Upper lobe of left lung (tissue), 6 donors: ENCODE results near the gene HBM. TPM values are rescaled to one million over a fixed set of nuclear protein-coding genes. Genes with fewer than 3 reads are reported as not detected.
A peak's percentile ranks its signal among the peaks of the same experiment; 100 is the strongest.

Experiments used
- ATAC-seq, 2 donors: fragments of 200-7000 bp; cut with Tn5 transposase; one replicate each; pipeline ENCODE4 v1.9.1; 2022; ENCODE audit warnings: mild to moderate bottlenecking in 2 of 2, moderate library complexity in 2 of 2; ENCODE audit not compliant: low FRiP score in 2 of 2
- DNase-seq, 2 donors: peaks; one replicate each; pipeline ENCODE4 v3.0.0-alpha.2; 2019 to 2020
- H3K27ac ChIP-seq, 4 donors: fragments of 200-600 bp; sonication (generic); one replicate each; pipeline ENCODE4 v1.5.1; 2016 to 2019
- H3K27me3 ChIP-seq, 4 donors: fragments of 200-600 bp; sonication (generic); one replicate each; pipeline ENCODE4 v1.5.1; 2017 to 2019
- H3K36me3 ChIP-seq, 4 donors: fragments of 200-600 bp; sonication (generic); one replicate each; pipeline ENCODE4 v1.5.1; 2016 to 2019
- H3K4me1 ChIP-seq, 4 donors: fragments of 200-600 bp; sonication (generic); one replicate each; pipeline ENCODE4 v1.5.1; 2018 to 2019
- H3K4me3 ChIP-seq, 4 donors: fragments of 200-600 bp; sonication (generic); one replicate each; pipeline ENCODE4 v1.5.1; 2017 to 2019; ENCODE audit warnings: mild to moderate bottlenecking in 2 of 4, moderate library complexity in 1 of 4
- H3K9me3 ChIP-seq, 4 donors: fragments of 200-600 bp; sonication (generic); one replicate each; pipeline ENCODE4 v1.5.1; 2018 to 2019
- CTCF ChIP-seq, 6 experiments: fragments of 450-650 bp in 4 of 6; fragments of 200-600 bp in 2 of 6; sonication (generic) in 2 of 6; IDR thresholded peaks; one replicate each; pipeline ENCODE4 v1.5.1; 2016 to 2019; ENCODE audit warnings: antibody characterized with exemption in 6 of 6
- EP300 ChIP-seq, 4 donors: sonication (generic); formaldehyde crosslinking; IDR thresholded peaks; one replicate each; pipeline ENCODE4 v1.5.1; 2017; ENCODE audit warnings: antibody characterized with exemption in 4 of 4, control low read depth in 2 of 4
- POLR2A ChIP-seq, 4 donors: fragments of 450-650 bp; IDR thresholded peaks; one replicate each; pipeline ENCODE4 v1.5.1; 2016 to 2017; ENCODE audit warnings: antibody characterized with exemption in 4 of 4, mild to moderate bottlenecking in 2 of 4
- POLR2AphosphoS5 ChIP-seq, 2 donors: sonication (generic); formaldehyde crosslinking; IDR thresholded peaks; one replicate each; pipeline ENCODE4 v1.5.1; 2017; ENCODE audit warnings: antibody characterized with exemption in 2 of 2
- WGBS, 2 donors: methylation state at CpG; one replicate each; pipeline ENCODE4 v1.1.5; 2017 to 2018; 5-methylcytosine and 5-hydroxymethylcytosine counted together
- total RNA-seq, 6 donors: library from RNA; depleted of rRNA in 4 of 6; stranded (reverse); fragments of >200 nt in 4 of 6; gene quantifications; one replicate each; pipeline versions ENCODE4 v1.1.0 to v1.2.1, GENCODE V29; 2016 to 2021
- donor health status: DM: no; HTN: no; CAD: no; lungs with moderate emphysema.
- donor health status: DM: no; HTN: yes; CAD: no; lungs with severe emphysema.

HBM gene
- total RNA-seq, 6 donors from 2014 or later, result 1.7 TPM; not detected in 5

GRCh38 chr16:178668-179015 is 12.9 kb downstream of the HBM start:
- H3K4me3 ChIP-seq, result no peak overlapping the region
- TF ChIP-seq POLR2A (IDR thresholded peaks at IDR 0.05), result no peak
- no peak for TF ChIP-seq EP300 (IDR thresholded peaks at IDR 0.05)
- no peak for TF ChIP-seq CTCF (IDR thresholded peaks at IDR 0.05)
- TF ChIP-seq POLR2AphosphoS5 (IDR thresholded peaks at IDR 0.05), result no peak
- no peaks in the 10 kb centered on the region for H3K36me3 ChIP-seq
- DNase-seq, result no peak
- H3K27ac ChIP-seq, result no peak overlapping the region
- no peak for ATAC-seq
- H3K27me3 ChIP-seq, result peaks cover 0 to 51% (median 19%) of the 10 kb centered on the region in 4 donors
- peaks cover 15 to 32% (median 18%) of the 10 kb centered on the region in 4 donors for H3K4me1 ChIP-seq
- H3K9me3 ChIP-seq, result no peaks in the 10 kb centered on the region
- WGBS, 2 donors, result 85 to 89% methylated on average over 11 of the region's 11 CpGs

GRCh38 chr16:179211-180092 is 13.7 kb downstream of the HBM start:
- no peak for TF ChIP-seq EP300 (IDR thresholded peaks at IDR 0.05)
- no peak for TF ChIP-seq POLR2A (IDR thresholded peaks at IDR 0.05)
- no peak for TF ChIP-seq POLR2AphosphoS5 (IDR thresholded peaks at IDR 0.05)
- no peak for TF ChIP-seq CTCF (IDR thresholded peaks at IDR 0.05)
- ATAC-seq, result no peak
- no peaks in the 10 kb centered on the region for H3K36me3 ChIP-seq
- H3K9me3 ChIP-seq, result no peaks in the 10 kb centered on the region
- no peak overlapping the region for H3K27ac ChIP-seq
- no peak overlapping the region for H3K4me3 ChIP-seq
- 72 to 84% methylated on average over 17 of the region's 17 CpGs for WGBS, 2 donors
- H3K4me1 ChIP-seq, result peaks cover 15 to 32% (median 18%) of the 10 kb centered on the region in 4 donors
- DNase-seq, result no peak
- peaks cover 0 to 50% (median 19%) of the 10 kb centered on the region in 4 donors for H3K27me3 ChIP-seq

DNA sequence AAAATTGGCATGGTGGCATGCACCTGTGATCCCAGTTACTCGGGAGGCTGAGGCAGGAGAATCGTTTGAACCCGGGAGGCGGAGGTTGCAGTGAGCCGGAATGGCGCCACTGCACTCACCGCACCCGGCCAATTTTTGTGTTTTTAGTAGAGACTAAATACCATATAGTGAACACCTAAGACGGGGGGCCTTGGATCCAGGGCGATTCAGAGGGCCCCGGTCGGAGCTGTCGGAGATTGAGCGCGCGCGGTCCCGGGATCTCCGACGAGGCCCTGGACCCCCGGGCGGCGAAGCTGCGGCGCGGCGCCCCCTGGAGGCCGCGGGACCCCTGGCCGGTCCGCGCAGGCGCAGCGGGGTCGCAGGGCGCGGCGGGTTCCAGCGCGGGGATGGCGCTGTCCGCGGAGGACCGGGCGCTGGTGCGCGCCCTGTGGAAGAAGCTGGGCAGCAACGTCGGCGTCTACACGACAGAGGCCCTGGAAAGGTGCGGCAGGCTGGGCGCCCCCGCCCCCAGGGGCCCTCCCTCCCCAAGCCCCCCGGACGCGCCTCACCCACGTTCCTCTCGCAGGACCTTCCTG is 14.4 kb downstream of the HBM start, which contains the start of gene HBQ1:
Gene HBQ1 (plus strand): TSS at position 359 of the 575 bp plus-strand sequence. CDS start 28 bp downstream, at position 387.
- peak in 1 of 2 donors; percentile 46 for ATAC-seq
- H3K27me3 ChIP-seq, result peaks cover 0 to 45% (median 19%) of the 10 kb centered on the region in 4 donors
- no peaks in the 10 kb centered on the region for H3K36me3 ChIP-seq
- H3K4me1 ChIP-seq, result peaks cover 15 to 32% (median 18%) of the 10 kb centered on the region in 4 donors
- peak in 1 of 2 donors; percentile 89 for DNase-seq
- peak within 1 kb of the TSS; percentile 8 to 41 (median 28) for H3K4me3 ChIP-seq
- no peak within 1 kb of the TSS for H3K27ac ChIP-seq
- TF ChIP-seq CTCF (IDR thresholded peaks at IDR 0.05) (peak in 4 of 6 experiments; percentile 31 to 50 (median 45)), POLR2A (IDR thresholded peaks at IDR 0.05) (no peak), EP300 (IDR thresholded peaks at IDR 0.05) (no peak)
- no peaks in the 10 kb centered on the region for H3K9me3 ChIP-seq
- 22 to 24% methylated on average over 12 to 18 of the region's 59 CpGs for WGBS, 2 donors

- H3K4me1 ChIP-seq, result peaks cover 15 to 29% (median 18%) of the 10 kb centered on the region in 4 donors
- no peak for TF ChIP-seq CTCF (IDR thresholded peaks at IDR 0.05)
- peak in 1 of 4 donors; percentile 36 for TF ChIP-seq POLR2A (IDR thresholded peaks at IDR 0.05)
- TF ChIP-seq POLR2AphosphoS5 (IDR thresholded peaks at IDR 0.05), result peak in 1 of 2 donors; percentile 17
- no peak for TF ChIP-seq EP300 (IDR thresholded peaks at IDR 0.05)
- H3K36me3 ChIP-seq, result no peaks in the 10 kb centered on the region
- H3K27ac ChIP-seq, result no peak overlapping the region
- WGBS, 2 donors, result 2% methylated on average over 13 of the region's 89 CpGs; no CpG with 5 or more reads in 1 of the 2 donors
- DNase-seq (peak; percentile 74 to 97), ATAC-seq (peak; percentile 37 to 89)
- H3K9me3 ChIP-seq, result no peaks in the 10 kb centered on the region
- peak overlapping the region; percentile 8 to 41 (median 28) for H3K4me3 ChIP-seq
- peaks cover 0 to 40% (median 19%) of the 10 kb centered on the region in 4 donors for H3K27me3 ChIP-seq
Measured at GRCh38 chr16:180681-181564, 15.1 kb downstream of the HBM start.
